H7 (cell line): ENCODE data around the gene DSG3. TPM values are rescaled to one million over a fixed set of nuclear protein-coding genes. Genes with fewer than 3 reads are reported as not detected.

Experiments
- DNase-seq: peaks from one replicate; pipeline ENCODE4 v3.0.0; 2012
- H3K27me3 ChIP-seq: 2 replicates; pipeline ENCODE4 v1.6.0; 2011; ENCODE audit warnings: mild to moderate bottlenecking, low read length; ENCODE audit not compliant: control insufficient read depth, insufficient read depth
- H3K36me3 ChIP-seq: replicated peaks from 2 replicates; pipeline ENCODE4 v1.5.1; 2011; ENCODE audit warnings: low read length; ENCODE audit not compliant: control insufficient read depth, insufficient read depth
- H3K4me3 ChIP-seq: 2 replicates; pipeline ENCODE4 v1.5.1; 2011; ENCODE audit warnings: low read depth, mild to moderate bottlenecking, control low read depth, low read length, moderate library complexity; ENCODE audit not compliant: insufficient read depth
- total RNA-seq: library from RNA; depleted of rRNA; stranded (reverse); fragments of >200 nt; shearing (Covaris generic); gene quantifications from 2 replicates; pipeline ENCODE4 v1.2.3, GENCODE V29; 2014; rRNA removed

Gene DSG3
- total RNA-seq, 1 experiment from 2014 or later, result not detected

GRCh38 chr18:31509571-31509970 lies 62.0 kb downstream of the DSG3 start:
- DNase-seq, result no peak
- Histone ChIP-seq H3K27me3 (no peaks in the 10 kb centered on the region), H3K4me3 (no peak overlapping the region), H3K36me3 (no peaks in the 10 kb centered on the region)

- H3K4me3 ChIP-seq, result no peak overlapping the region
- H3K27me3 ChIP-seq, result no peaks in the 10 kb centered on the region
- no peaks in the 10 kb centered on the region for H3K36me3 ChIP-seq
- DNase-seq, result no peak
These were observed 62.8 kb downstream of the DSG3 start for GRCh38 chr18:31510319-31510718.

- H3K4me3 ChIP-seq, result no peak overlapping the region
These were observed 63.6 kb downstream of the DSG3 start for GRCh38 chr18:31511098-31511497.

GRCh38 chr18:31512203-31512764 lies 64.7 kb downstream of the DSG3 start:
- H3K4me3 ChIP-seq, result no peak overlapping the region
- no peaks in the 10 kb centered on the region for H3K36me3 ChIP-seq
- H3K27me3 ChIP-seq, result no peaks in the 10 kb centered on the region
- DNase-seq, result no peak

More at GRCh38 chr18:31511098-31511497, 63.6 kb downstream of the DSG3 start:
- H3K27me3 ChIP-seq, result no peaks in the 10 kb centered on the region
- no peaks in the 10 kb centered on the region for H3K36me3 ChIP-seq
- DNase-seq, result peak; percentile 30

GRCh38 chr18:31513189-31513935 lies 65.8 kb downstream of the DSG3 start:
- Histone ChIP-seq H3K4me3 (no peak overlapping the region), H3K27me3 (no peaks in the 10 kb centered on the region)
- no peak for DNase-seq

GRCh38 chr18:31516437-31516836 lies 68.9 kb downstream of the DSG3 start:
- Histone ChIP-seq H3K36me3 (peaks cover 6% of the 10 kb centered on the region), H3K27me3 (no peaks in the 10 kb centered on the region), H3K4me3 (no peak overlapping the region)
- DNase-seq, result no peak

More at GRCh38 chr18:31513189-31513935, 65.8 kb downstream of the DSG3 start:
- H3K36me3 ChIP-seq, result no peaks in the 10 kb centered on the region

DNA sequence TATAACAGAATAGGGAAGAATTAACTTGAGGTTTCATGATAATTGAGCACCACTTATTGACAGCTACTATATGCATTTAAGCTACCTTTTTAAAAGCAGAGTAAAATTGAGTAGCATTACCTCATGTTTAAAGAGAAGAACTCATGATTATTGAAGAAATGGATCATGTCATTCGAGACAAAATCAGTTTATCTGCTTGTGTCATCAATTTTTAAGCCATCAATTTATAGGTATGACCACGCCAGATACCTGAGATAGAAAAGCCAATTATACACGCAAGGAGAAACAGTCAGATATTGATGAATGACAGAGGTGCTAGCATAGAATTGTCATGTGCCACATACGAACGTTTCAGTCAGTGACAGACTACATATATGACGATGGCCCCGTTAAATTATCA lies 78.8 kb downstream of the DSG3 start:
- no peak for DNase-seq
- Histone ChIP-seq H3K4me3 (no peak overlapping the region), H3K36me3 (peaks cover 16% of the 10 kb centered on the region), H3K27me3 (no peaks in the 10 kb centered on the region)

Other genes starting within 250 kb of the DSG3 start
- gene DSG1, start 129.6 kb upstream of the DSG3 start, total RNA-seq, result 0.14 TPM in 1 of 2 replicates, not detected in the other
- not detected in 2 replicates for gene DSG4, start 71.0 kb upstream of the DSG3 start, total RNA-seq
- 51.7 and 66.0 TPM in 2 replicates for gene DSG2, start 50.4 kb downstream of the DSG3 start, total RNA-seq
- not detected in 2 replicates for gene TTR, start 144.1 kb downstream of the DSG3 start, total RNA-seq
- gene B4GALT6, start 236.8 kb downstream of the DSG3 start, total RNA-seq, result 15.3 and 25.4 TPM in 2 replicates